Esophagus muscularis mucosa (tissue), 4 donors: ENCODE measurements around the gene DNER. TPM values are rescaled to one million over a fixed set of nuclear protein-coding genes. Genes with fewer than 3 reads are reported as not detected.
A peak's percentile ranks its signal among the peaks of the same experiment; 100 is the strongest.

ENCODE experiments used
- DNase-seq: peaks from one replicate; pipeline ENCODE4 v3.0.0-alpha.2; 2017; ENCODE audit errors: extremely low spot score
- H3K27ac ChIP-seq, 4 donors: fragments of 200-600 bp; sonication (generic); replicated peaks in 1 of 4; 1 replicate in 3 of 4; 2 replicates in 1 of 4; pipeline ENCODE4 v1.5.1; 2016 to 2019; ENCODE audit warnings: mild to moderate bottlenecking in 1 of 4
- H3K27me3 ChIP-seq, 4 donors: fragments of 200-600 bp; sonication (generic); one replicate each; pipeline versions ENCODE4 v1.5.1 to v1.6.0; 2016 to 2019
- H3K36me3 ChIP-seq, 4 donors: fragments of 200-600 bp; sonication (generic); one replicate each; pipeline ENCODE4 v1.5.1; 2016 to 2019
- H3K4me1 ChIP-seq, 4 donors: fragments of 200-600 bp; sonication (generic); one replicate each; pipeline ENCODE4 v1.5.1; 2016 to 2019
- H3K4me3 ChIP-seq, 4 donors: fragments of 200-600 bp; sonication (generic); 1 replicate in 2 of 4; 2 replicates in 2 of 4; pipeline ENCODE4 v1.5.1; 2016 to 2019; ENCODE audit warnings: mild to moderate bottlenecking in 4 of 4, moderate library complexity in 1 of 4
- H3K9me3 ChIP-seq, 4 donors: fragments of 200-600 bp; sonication (generic); 1 replicate in 3 of 4; 2 replicates in 1 of 4; pipeline ENCODE4 v1.5.1; 2016 to 2019
- EP300 ChIP-seq: sonication (generic); formaldehyde crosslinking; IDR thresholded peaks from one replicate; pipeline ENCODE4 v1.6.1; 2017; ENCODE audit warnings: antibody characterized with exemption
- POLR2A ChIP-seq: fragments of 450-650 bp; IDR thresholded peaks from one replicate; pipeline ENCODE4 v1.6.1; 2017; ENCODE audit warnings: antibody characterized with exemption, moderate library complexity, mild to moderate bottlenecking, low read depth
- POLR2AphosphoS5 ChIP-seq, 2 donors: sonication (generic); formaldehyde crosslinking; IDR thresholded peaks; one replicate each; pipeline ENCODE4 v1.6.1; 2017; ENCODE audit warnings: antibody characterized with exemption in 2 of 2
- WGBS: methylation state at CpG from one replicate; pipeline ENCODE4 v1.1.5; 2018; 5-methylcytosine and 5-hydroxymethylcytosine counted together
- intact Hi-C: fragments of 100-400 bp; cut with DNase I; formaldehyde crosslinking; loops from one replicate; pipeline ENCODE4 v1.15.1; 2023
- total RNA-seq, 4 donors: library from RNA; depleted of rRNA; stranded (reverse); fragments of >200 nt; gene quantifications; one replicate each; pipeline versions ENCODE4 v1.1.0 to v1.2.1, GENCODE V29; 2016
- TF ChIP-seq, protein P1 (sequence below), 3 experiments: fragments of 200-600 bp in 2 of 3; fragments of 450-650 bp in 1 of 3; sonication (generic) in 2 of 3; IDR thresholded peaks; one replicate each; pipeline ENCODE4 v1.5.1; 2017 to 2019; ENCODE audit warnings: antibody characterized with exemption in 3 of 3, mild to moderate bottlenecking in 2 of 3, moderate library complexity in 1 of 3

The DNER gene
- total RNA-seq, 4 donors from 2014 or later, result 2.9 to 5.3 (median 4.6) TPM

DNA sequence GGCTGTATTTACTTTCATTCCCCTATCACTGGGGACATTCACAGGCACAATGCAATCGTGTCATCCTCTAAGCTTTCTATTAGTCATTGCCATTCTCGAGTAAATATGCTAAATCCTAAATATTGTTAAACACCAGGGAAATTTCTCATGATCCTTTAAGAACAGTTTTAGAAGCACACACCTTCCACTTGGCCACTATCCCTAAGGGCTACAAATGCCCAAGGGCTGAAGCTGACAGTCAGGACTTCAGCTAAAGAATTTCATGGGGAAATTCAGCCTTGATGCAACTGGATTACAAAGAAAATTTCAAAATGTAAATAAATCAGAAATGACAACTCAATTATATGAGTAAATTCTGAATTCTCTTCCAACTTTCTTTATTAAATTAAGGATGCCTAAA, 280.2 kb downstream of the DNER start:
- no peak overlapping the region for H3K4me3 ChIP-seq
- no peaks in the 10 kb centered on the region for H3K9me3 ChIP-seq
- TF ChIP-seq POLR2AphosphoS5 (IDR thresholded peaks at IDR 0.05), result no peak
- no peak for TF ChIP-seq POLR2A
- no peak for TF ChIP-seq EP300
- TF ChIP-seq, protein P1, sequence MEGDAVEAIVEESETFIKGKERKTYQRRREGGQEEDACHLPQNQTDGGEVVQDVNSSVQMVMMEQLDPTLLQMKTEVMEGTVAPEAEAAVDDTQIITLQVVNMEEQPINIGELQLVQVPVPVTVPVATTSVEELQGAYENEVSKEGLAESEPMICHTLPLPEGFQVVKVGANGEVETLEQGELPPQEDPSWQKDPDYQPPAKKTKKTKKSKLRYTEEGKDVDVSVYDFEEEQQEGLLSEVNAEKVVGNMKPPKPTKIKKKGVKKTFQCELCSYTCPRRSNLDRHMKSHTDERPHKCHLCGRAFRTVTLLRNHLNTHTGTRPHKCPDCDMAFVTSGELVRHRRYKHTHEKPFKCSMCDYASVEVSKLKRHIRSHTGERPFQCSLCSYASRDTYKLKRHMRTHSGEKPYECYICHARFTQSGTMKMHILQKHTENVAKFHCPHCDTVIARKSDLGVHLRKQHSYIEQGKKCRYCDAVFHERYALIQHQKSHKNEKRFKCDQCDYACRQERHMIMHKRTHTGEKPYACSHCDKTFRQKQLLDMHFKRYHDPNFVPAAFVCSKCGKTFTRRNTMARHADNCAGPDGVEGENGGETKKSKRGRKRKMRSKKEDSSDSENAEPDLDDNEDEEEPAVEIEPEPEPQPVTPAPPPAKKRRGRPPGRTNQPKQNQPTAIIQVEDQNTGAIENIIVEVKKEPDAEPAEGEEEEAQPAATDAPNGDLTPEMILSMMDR (IDR thresholded peaks at IDR 0.05), result no peak
- no peaks in the 10 kb centered on the region for H3K36me3 ChIP-seq
- H3K4me1 ChIP-seq, result no peaks in the 10 kb centered on the region
- H3K27ac ChIP-seq, result no peak overlapping the region
- DNase-seq, result no peak
- no peaks in the 10 kb centered on the region for H3K27me3 ChIP-seq
- WGBS, result 77% methylated on average over 2 of the region's 2 CpGs
- intact Hi-C loops, result no loop called here

DNA sequence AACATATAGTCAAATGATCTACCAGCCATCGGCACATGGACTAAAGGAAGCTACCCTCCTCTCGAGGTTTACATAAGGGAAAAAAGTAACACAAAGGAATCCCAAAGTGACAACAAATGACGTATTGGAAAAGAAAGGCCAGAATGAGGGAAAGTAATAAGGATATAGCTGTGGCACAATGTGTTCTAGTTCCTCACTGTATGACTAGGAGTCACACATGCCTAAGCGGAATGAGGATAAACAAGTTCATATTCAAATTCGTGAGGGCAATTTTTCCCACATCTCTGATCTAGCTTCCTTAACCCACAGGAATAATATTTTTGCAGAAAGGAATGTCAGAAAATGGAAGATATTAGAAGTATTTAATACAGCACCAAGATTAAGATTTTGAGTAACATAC, 281.0 kb downstream of the DNER start:
- DNase-seq, result no peak
- no peak overlapping the region for H3K27ac ChIP-seq
- no peak overlapping the region for H3K4me3 ChIP-seq
- TF ChIP-seq EP300, result no peak
- TF ChIP-seq POLR2AphosphoS5 (IDR thresholded peaks at IDR 0.05), result no peak
- TF ChIP-seq, protein P1 (IDR thresholded peaks at IDR 0.05), result no peak
- TF ChIP-seq POLR2A, result no peak
- H3K36me3 ChIP-seq, result no peaks in the 10 kb centered on the region
- intact Hi-C loops, result loop anchor here (2.0 kb wide), 1 partner anchor 153 kb away; no protein-coding TSS in a partner anchor
- 77% methylated on average over 5 of the region's 5 CpGs for WGBS
- H3K9me3 ChIP-seq, result no peaks in the 10 kb centered on the region
- H3K27me3 ChIP-seq, result no peaks in the 10 kb centered on the region
- H3K4me1 ChIP-seq, result no peaks in the 10 kb centered on the region

DNA sequence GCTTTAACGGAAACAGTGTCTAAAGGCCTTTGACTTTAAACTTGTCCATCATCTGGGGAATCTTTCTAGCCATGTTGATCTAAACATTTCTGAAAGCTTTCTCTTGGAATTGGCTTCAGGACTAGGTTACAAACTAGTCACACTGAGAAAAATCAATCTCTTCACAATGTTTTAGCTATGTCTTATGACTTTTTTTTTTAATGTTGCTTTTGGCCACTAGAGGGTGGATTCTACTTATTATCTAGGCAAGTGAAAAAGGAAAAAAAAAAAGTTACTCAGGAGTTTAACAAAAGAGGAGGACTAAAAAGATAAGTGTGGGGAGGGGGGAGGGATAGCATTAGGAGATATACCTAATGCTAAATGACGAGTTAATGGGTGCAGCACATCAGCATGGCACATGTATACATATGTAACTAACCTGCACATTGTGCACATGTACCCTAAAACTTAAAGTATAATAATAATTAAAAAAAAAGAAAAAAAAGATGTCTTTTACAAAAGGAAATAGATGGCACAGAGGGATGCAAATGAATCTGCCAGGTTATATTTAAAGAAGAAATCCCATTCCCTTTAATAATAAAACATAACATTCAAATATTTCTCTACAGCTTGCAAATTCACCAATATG, 282.9 kb downstream of the DNER start:
- TF ChIP-seq, protein P1 (IDR thresholded peaks at IDR 0.05), result peak; percentile 35 to 41 (median 38)
- no peak for TF ChIP-seq EP300
- Histone ChIP-seq H3K4me3 (no peak overlapping the region), H3K9me3 (no peaks in the 10 kb centered on the region), H3K4me1 (no peaks in the 10 kb centered on the region), H3K27ac (no peak overlapping the region), H3K27me3 (no peaks in the 10 kb centered on the region), H3K36me3 (no peaks in the 10 kb centered on the region)
- intact Hi-C loops, result no loop called here
- DNase-seq, result no peak
- WGBS, result 40% methylated on average over 2 of the region's 2 CpGs

DNA sequence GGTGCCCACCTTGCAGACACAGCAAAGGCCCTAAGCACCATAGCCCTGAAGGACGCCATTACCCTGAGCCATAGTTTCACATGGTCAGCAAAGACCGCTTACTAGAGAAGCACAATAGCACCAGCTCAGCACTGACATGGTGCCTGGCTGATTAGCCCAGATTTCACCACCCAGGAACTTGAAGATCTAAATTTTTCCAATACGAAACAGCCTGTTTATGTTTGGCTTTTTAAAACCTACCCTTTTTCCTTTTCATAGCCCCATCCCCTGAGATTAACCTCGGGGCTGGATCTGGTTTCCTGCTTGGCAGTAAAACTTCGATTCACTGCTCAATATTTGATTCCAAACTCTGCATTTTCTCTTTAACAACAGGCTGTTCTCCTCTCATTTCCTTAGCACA, 284.8 kb downstream of the DNER start:
- TF ChIP-seq EP300 (no peak), POLR2A (no peak)

DNA sequence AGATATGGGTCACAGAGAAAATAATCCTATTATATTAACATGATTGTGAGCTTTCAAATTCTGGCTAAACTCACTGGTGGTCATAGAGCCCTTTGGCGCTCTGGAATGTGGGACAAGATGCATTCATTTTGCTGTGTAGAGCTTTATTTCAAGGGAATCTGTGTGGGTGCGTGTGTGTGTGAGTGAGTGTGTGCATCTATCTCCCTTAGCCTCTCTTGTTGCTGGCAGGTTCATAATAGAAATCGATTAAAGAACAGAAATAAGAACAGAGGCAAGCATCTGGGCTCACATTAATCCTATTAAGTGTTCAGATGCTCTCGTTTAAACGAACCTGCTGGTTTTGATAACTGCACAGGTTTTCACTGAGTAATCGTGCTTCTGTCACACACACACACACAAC, 287.9 kb downstream of the DNER start:
- no peak overlapping the region for H3K4me3 ChIP-seq
- no peak overlapping the region for H3K27ac ChIP-seq
- no peak for DNase-seq
- H3K27me3 ChIP-seq, result no peaks in the 10 kb centered on the region
- intact Hi-C loops, result no loop called here
- no peak for TF ChIP-seq POLR2A
- TF ChIP-seq, protein P1 (IDR thresholded peaks at IDR 0.05), result no peak
- TF ChIP-seq EP300, result no peak
- TF ChIP-seq POLR2AphosphoS5 (IDR thresholded peaks at IDR 0.05), result no peak
- H3K36me3 ChIP-seq, result no peaks in the 10 kb centered on the region
- H3K4me1 ChIP-seq, result no peaks in the 10 kb centered on the region
- WGBS, result 86% methylated on average over 6 of the region's 6 CpGs
- no peaks in the 10 kb centered on the region for H3K9me3 ChIP-seq

More for the DNA sequence above, 284.8 kb downstream of the DNER start:
- intact Hi-C loops, result no loop called here
- H3K4me3 ChIP-seq, result no peak overlapping the region
- DNase-seq, result no peak
- WGBS, result 65% methylated on average over 5 of the region's 5 CpGs
- no peaks in the 10 kb centered on the region for H3K4me1 ChIP-seq
- peak overlapping the region; percentile 14 to 55 (median 18) for H3K27ac ChIP-seq
- H3K9me3 ChIP-seq, result no peaks in the 10 kb centered on the region
- H3K36me3 ChIP-seq, result no peaks in the 10 kb centered on the region
- no peaks in the 10 kb centered on the region for H3K27me3 ChIP-seq
